GM12878 (cell line): ENCODE results near the gene SLC35A2. TPM values are rescaled to one million over a fixed set of nuclear protein-coding genes. Genes with fewer than 3 reads are reported as not detected.

Experiments used
- BHLHE40 ChIP-seq, 2 experiments: fragments of 450-650 bp in 1 of 2; IDR thresholded peaks; 2 replicates each; pipeline ENCODE4 v1.6.1; 2011 to 2017; ENCODE audit warnings: low read depth in 2 of 2, borderline replicate concordance in 1 of 2, improper control_type of control experiment in 1 of 2, low read length in 1 of 2, mild to moderate bottlenecking in 1 of 2
- CBX5 ChIP-seq: sonication (generic); IDR thresholded peaks from 2 replicates; pipeline ENCODE4 v1.6.1; 2016; ENCODE audit warnings: low read depth, moderate library complexity, mild to moderate bottlenecking, inconsistent platforms
- CHD1 ChIP-seq: IDR thresholded peaks from 2 replicates; pipeline ENCODE4 v1.6.1; 2012; ENCODE audit warnings: low read depth, low read length, improper control_type of control experiment
- CHD4 ChIP-seq: fragments of 200-600 bp; sonication (generic); IDR thresholded peaks from 2 replicates; pipeline ENCODE4 v1.6.1; 2016; ENCODE audit warnings: mild to moderate bottlenecking
- CREM ChIP-seq: IDR thresholded peaks from 2 replicates; pipeline ENCODE4 v1.6.1; 2014; ENCODE audit warnings: antibody characterized with exemption, low read depth
- E4F1 ChIP-seq: fragments of 450-650 bp; IDR thresholded peaks from 2 replicates; pipeline ENCODE4 v1.6.1; 2018; ENCODE audit warnings: borderline replicate concordance, mild to moderate bottlenecking; ENCODE audit not compliant: partially characterized antibody
- ESRRA ChIP-seq: IDR thresholded peaks from 2 replicates; pipeline ENCODE4 v1.6.1; 2012; ENCODE audit warnings: mild to moderate bottlenecking, low read length, improper control_type of control experiment
- GABPA ChIP-seq: IDR thresholded peaks from 2 replicates; pipeline ENCODE4 v1.6.1; 2014; ENCODE audit warnings: antibody characterized with exemption, low read depth, mild to moderate bottlenecking, inconsistent platforms
- MEF2B ChIP-seq: fragments of 450-650 bp; IDR thresholded peaks from 2 replicates; pipeline ENCODE4 v1.6.1; 2018; ENCODE audit warnings: mild to moderate bottlenecking, moderate library complexity; ENCODE audit not compliant: partially characterized antibody, poor library complexity, severe bottlenecking
- NFYA ChIP-seq: IDR thresholded peaks from 2 replicates; pipeline ENCODE4 v1.6.1; 2011; ENCODE audit warnings: low read depth, mild to moderate bottlenecking, low read length, improper control_type of control experiment, borderline replicate concordance
- PAX5 ChIP-seq: IDR thresholded peaks from 2 replicates; pipeline ENCODE4 v1.6.1; 2011; ENCODE audit warnings: low read depth, low read length, borderline replicate concordance
- POLR2AphosphoS2 ChIP-seq: IDR thresholded peaks from 2 replicates; pipeline ENCODE4 v1.6.1; 2011; ENCODE audit warnings: low read depth, mild to moderate bottlenecking, low read length, improper control_type of control experiment, moderate library complexity
- SREBF2 ChIP-seq: IDR thresholded peaks from 2 replicates; pipeline ENCODE4 v1.6.1; 2012; ENCODE audit warnings: mild to moderate bottlenecking, low read length
- TBL1XR1 ChIP-seq: IDR thresholded peaks from 2 replicates; pipeline ENCODE4 v1.6.1; 2012; ENCODE audit warnings: low read depth, low read length, improper control_type of control experiment
- TCF12 ChIP-seq: IDR thresholded peaks from 2 replicates; pipeline ENCODE4 v1.6.1; 2011; ENCODE audit warnings: low read depth, mild to moderate bottlenecking, low read length
- ZNF384 ChIP-seq: IDR thresholded peaks from 2 replicates; pipeline ENCODE4 v1.6.1; 2012; ENCODE audit warnings: low read depth, mild to moderate bottlenecking, low read length, improper control_type of control experiment, borderline replicate concordance
- polyA plus RNA-seq, 11 experiments: library from polyadenylated mRNA; depleted of rRNA in 4 of 11; unstranded in 6 of 11; stranded (reverse) in 5 of 11; fragments of >200 nt; fragmentation: Nextera tagmentation in 4 of 11; fragmentation: Illumina TruSeq in 1 of 11; extraction: Ambion mirVana in 4 of 11; extraction: Trizol in 1 of 11; gene quantifications; 1 replicate in 1 of 11; 2 replicates in 10 of 11; pipeline versions ENCODE4 v1.2.1 to v1.2.3, GENCODE V29; 2011 to 2016; ENCODE audit warnings: inconsistent platforms in 2 of 11, missing spikeins in 2 of 11, low read depth in 1 of 11
- total RNA-seq, 4 experiments: library from RNA; depleted of rRNA in 3 of 4; stranded (reverse); fragments of >200 nt in 3 of 4; fragmentation: Illumina TruSeq in 1 of 4; extraction: Trizol in 1 of 4; gene quantifications; 2 replicates each; pipeline versions ENCODE4 v1.2.1 to v1.2.3, GENCODE V29; 2013 to 2021
- TF ChIP-seq, protein P1 (sequence below): fragments of 450-650 bp; IDR thresholded peaks from 2 replicates; pipeline ENCODE4 v1.6.1; 2017; ENCODE audit warnings: mild to moderate bottlenecking
- TF ChIP-seq, protein P2 (sequence below): fragments of 450-650 bp; formaldehyde crosslinking; IDR thresholded peaks from 2 replicates; pipeline ENCODE4 v1.5.0; 2022; ENCODE audit warnings: mild to moderate bottlenecking, missing genetic modification characterization

Gene SLC35A2
- total and polyA plus RNA-seq, 10 of the 15 experiments (the other 5 are each of a cell fraction or from before 2014, with no cell fraction given) = 2.1 to 27.4 (median 14.9) TPM

GRCh38 chrX:48957827-48958634 lies 46.6 kb upstream of the SLC35A2 start (continued):
- TF ChIP-seq, protein P1, sequence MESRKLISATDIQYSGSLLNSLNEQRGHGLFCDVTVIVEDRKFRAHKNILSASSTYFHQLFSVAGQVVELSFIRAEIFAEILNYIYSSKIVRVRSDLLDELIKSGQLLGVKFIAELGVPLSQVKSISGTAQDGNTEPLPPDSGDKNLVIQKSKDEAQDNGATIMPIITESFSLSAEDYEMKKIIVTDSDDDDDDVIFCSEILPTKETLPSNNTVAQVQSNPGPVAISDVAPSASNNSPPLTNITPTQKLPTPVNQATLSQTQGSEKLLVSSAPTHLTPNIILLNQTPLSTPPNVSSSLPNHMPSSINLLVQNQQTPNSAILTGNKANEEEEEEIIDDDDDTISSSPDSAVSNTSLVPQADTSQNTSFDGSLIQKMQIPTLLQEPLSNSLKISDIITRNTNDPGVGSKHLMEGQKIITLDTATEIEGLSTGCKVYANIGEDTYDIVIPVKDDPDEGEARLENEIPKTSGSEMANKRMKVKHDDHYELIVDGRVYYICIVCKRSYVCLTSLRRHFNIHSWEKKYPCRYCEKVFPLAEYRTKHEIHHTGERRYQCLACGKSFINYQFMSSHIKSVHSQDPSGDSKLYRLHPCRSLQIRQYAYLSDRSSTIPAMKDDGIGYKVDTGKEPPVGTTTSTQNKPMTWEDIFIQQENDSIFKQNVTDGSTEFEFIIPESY = no peak
- TF ChIP-seq BHLHE40 (IDR thresholded peaks at IDR 0.05; ENCODE audit: borderline replicate concordance in 1 of 2, low read depth in 2 of 2, low read length in 1 of 2) = no peak
- TF ChIP-seq GABPA = peak; percentile 90
- no peak for TF ChIP-seq TBL1XR1
- no peak for TF ChIP-seq CBX5
- peak; percentile 20 for TF ChIP-seq MEF2B
- 0 out of 2 replicates have a peak, but pooled peaks have one; percentile 59 for TF ChIP-seq POLR2AphosphoS2
- 0 out of 2 replicates have a peak, but pooled peaks have one; percentile 25 for TF ChIP-seq PAX5
- TF ChIP-seq CREM = peak; percentile 89
- no peak for TF ChIP-seq E4F1
- no peak for TF ChIP-seq SREBF2
- TF ChIP-seq CHD1 = no peak
- no peak for TF ChIP-seq ZNF384
- TF ChIP-seq, protein P2, sequence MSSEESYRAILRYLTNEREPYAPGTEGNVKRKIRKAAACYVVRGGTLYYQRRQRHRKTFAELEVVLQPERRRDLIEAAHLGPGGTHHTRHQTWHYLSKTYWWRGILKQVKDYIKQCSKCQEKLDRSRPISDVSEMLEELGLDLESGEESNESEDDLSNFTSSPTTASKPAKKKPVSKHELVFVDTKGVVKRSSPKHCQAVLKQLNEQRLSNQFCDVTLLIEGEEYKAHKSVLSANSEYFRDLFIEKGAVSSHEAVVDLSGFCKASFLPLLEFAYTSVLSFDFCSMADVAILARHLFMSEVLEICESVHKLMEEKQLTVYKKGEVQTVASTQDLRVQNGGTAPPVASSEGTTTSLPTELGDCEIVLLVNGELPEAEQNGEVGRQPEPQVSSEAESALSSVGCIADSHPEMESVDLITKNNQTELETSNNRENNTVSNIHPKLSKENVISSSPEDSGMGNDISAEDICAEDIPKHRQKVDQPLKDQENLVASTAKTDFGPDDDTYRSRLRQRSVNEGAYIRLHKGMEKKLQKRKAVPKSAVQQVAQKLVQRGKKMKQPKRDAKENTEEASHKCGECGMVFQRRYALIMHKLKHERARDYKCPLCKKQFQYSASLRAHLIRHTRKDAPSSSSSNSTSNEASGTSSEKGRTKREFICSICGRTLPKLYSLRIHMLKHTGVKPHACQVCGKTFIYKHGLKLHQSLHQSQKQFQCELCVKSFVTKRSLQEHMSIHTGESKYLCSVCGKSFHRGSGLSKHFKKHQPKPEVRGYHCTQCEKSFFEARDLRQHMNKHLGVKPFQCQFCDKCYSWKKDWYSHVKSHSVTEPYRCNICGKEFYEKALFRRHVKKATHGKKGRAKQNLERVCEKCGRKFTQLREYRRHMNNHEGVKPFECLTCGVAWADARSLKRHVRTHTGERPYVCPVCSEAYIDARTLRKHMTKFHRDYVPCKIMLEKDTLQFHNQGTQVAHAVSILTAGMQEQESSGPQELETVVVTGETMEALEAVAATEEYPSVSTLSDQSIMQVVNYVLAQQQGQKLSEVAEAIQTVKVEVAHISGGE = no peak
- TF ChIP-seq TCF12 = no peak
- TF ChIP-seq ESRRA = no peak
- TF ChIP-seq NFYA = no peak
- no peak for TF ChIP-seq CHD4
